Measurements from ENCODE around the gene HMG20B.

The HMG20B gene

DNA sequence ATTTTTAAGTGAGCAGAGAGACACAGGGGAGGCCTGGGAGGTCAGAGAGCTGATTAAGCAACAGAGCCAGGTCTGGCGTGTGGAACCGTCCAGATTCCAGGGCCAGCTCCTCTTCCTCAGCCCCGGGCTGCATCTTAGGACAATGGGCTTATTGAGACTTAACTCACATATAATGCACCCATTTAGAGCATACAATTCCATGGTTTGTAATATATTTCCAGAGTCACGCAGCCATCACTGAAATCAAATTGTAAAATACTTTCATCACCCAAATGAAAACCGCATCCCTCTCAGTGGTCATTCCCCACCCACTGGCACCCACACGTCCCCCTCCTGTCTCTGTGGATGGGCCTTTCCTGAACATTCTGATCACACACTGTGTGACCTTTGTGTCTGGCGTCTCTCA lies 2.1 kb upstream of the HMG20B start:
- TF ChIP-seq ARNTL (CRISPR knock-in tag; IDR thresholded peaks at IDR 0.05; ENCODE audit: borderline replicate concordance, low read depth), result no peak
- no peak for TF ChIP-seq ZNF70 (CRISPR knock-in tag; IDR thresholded peaks at IDR 0.05)
- no peak for TF ChIP-seq ISL1 (CRISPR knock-in tag; IDR thresholded peaks at IDR 0.05)
- TF ChIP-seq, protein P1, sequence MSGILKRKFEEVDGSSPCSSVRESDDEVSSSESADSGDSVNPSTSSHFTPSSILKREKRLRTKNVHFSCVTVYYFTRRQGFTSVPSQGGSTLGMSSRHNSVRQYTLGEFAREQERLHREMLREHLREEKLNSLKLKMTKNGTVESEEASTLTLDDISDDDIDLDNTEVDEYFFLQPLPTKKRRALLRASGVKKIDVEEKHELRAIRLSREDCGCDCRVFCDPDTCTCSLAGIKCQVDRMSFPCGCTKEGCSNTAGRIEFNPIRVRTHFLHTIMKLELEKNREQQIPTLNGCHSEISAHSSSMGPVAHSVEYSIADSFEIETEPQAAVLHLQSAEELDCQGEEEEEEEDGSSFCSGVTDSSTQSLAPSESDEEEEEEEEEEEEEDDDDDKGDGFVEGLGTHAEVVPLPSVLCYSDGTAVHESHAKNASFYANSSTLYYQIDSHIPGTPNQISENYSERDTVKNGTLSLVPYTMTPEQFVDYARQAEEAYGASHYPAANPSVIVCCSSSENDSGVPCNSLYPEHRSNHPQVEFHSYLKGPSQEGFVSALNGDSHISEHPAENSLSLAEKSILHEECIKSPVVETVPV (CRISPR knock-in tag; IDR thresholded peaks at IDR 0.05), result no peak
- no peak for TF ChIP-seq RARB (CRISPR knock-in tag; IDR thresholded peaks at IDR 0.05)
- ATAC-seq, result no peak

DNA sequence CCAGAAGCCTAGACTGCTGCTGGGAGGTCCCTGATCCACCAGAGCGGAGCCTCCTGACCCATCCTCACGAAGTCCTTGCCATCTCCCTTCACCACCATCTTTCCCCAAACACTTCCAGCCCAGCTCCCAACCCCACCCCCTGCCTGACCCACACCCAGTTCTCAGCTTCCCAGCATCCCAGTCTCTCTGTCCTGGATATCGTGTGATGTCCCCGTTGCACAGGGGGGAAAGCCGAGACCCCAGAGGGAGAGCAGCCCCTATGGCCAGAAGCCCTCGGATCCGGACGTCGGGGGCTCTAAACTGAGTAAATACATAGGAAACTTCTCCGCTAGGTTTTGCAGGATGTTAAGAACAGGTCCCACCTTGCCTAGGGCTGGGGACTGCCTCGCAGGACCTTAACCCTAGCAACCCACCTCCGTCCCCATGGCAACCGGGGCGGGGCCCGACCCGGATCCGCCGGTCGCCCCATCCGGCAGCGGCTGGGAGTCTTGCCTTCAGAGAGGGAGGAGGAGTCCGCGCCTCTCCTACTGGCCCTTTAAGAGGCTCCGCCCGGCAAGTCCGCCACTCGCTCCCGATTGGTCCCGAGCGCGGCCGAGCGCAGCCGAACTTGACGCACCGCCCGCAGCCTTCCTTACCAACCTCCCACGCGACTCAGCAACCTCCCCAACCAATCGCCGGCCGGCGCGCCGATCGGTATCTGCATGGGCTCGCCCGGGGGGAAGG lies 451 bp upstream of the HMG20B start:
- peak; percentile 95 for ATAC-seq

DNA sequence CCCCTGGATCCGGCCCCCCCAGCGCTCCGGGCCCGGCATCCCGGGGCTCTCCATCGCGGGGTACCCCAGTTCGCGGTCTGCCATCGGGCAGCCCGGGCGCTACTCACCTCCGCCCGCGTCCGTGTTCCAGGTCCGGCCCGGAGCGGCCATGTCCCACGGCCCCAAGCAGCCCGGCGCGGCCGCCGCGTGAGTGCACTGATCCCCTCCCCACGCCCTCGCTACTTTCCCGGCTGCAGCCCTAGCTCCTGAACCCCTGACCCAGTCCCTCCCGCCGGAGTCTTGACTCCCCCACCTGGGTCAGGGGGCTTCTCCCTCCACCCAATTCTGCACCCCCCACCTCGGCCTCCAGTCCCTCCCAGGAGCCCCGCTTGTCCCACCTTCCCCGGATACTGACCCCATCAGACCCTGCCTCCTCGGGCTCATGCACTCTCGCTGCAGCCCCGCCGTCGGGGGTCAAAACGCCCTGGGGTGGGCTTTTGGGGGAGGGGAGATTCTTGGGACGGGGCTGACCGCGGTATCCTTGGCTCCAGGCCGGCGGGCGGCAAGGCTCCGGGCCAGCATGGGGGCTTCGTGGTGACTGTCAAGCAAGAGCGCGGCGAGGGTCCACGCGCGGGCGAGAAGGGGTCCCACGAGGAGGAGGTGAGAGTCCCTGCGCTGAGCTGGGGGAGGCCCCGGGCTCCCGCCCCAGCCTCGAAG lies 566 bp downstream of the HMG20B start:
- peak; percentile 43 for ATAC-seq
- TF ChIP-seq, protein P2, sequence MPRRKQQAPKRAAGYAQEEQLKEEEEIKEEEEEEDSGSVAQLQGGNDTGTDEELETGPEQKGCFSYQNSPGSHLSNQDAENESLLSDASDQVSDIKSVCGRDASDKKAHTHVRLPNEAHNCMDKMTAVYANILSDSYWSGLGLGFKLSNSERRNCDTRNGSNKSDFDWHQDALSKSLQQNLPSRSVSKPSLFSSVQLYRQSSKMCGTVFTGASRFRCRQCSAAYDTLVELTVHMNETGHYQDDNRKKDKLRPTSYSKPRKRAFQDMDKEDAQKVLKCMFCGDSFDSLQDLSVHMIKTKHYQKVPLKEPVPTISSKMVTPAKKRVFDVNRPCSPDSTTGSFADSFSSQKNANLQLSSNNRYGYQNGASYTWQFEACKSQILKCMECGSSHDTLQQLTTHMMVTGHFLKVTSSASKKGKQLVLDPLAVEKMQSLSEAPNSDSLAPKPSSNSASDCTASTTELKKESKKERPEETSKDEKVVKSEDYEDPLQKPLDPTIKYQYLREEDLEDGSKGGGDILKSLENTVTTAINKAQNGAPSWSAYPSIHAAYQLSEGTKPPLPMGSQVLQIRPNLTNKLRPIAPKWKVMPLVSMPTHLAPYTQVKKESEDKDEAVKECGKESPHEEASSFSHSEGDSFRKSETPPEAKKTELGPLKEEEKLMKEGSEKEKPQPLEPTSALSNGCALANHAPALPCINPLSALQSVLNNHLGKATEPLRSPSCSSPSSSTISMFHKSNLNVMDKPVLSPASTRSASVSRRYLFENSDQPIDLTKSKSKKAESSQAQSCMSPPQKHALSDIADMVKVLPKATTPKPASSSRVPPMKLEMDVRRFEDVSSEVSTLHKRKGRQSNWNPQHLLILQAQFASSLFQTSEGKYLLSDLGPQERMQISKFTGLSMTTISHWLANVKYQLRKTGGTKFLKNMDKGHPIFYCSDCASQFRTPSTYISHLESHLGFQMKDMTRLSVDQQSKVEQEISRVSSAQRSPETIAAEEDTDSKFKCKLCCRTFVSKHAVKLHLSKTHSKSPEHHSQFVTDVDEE (CRISPR knock-in tag; IDR thresholded peaks at IDR 0.05), result no peak
- TF ChIP-seq ZFP30 (CRISPR knock-in tag; IDR thresholded peaks at IDR 0.05) (no peak), ZFP3 (CRISPR knock-in tag; IDR thresholded peaks at IDR 0.05) (no peak), GLIS3 (CRISPR knock-in tag; IDR thresholded peaks at IDR 0.05) (no peak), RARB (CRISPR knock-in tag; IDR thresholded peaks at IDR 0.05) (no peak), ZNF70 (CRISPR knock-in tag; IDR thresholded peaks at IDR 0.05) (no peak), ZNF565 (CRISPR knock-in tag; conservative IDR thresholded peaks at IDR 0.05; ENCODE audit: low read depth) (no peak), ESRRG (CRISPR knock-in tag; IDR thresholded peaks at IDR 0.05) (no peak)
- TF ChIP-seq, protein P1 (CRISPR knock-in tag; IDR thresholded peaks at IDR 0.05), result no peak

More for the DNA sequence above, 451 bp upstream of the HMG20B start:
- TF ChIP-seq BACH2 (CRISPR knock-in tag; IDR thresholded peaks at IDR 0.05; ENCODE audit: borderline replicate concordance) (no peak), ZC3H10 (CRISPR knock-in tag; IDR thresholded peaks at IDR 0.05) (no peak), SNAI2 (CRISPR knock-in tag; IDR thresholded peaks at IDR 0.05) (no peak), ESRRG (CRISPR knock-in tag; IDR thresholded peaks at IDR 0.05) (no peak), ZNF8 (CRISPR knock-in tag; IDR thresholded peaks at IDR 0.05) (no peak), RARB (CRISPR knock-in tag; IDR thresholded peaks at IDR 0.05) (no peak), ZNF565 (CRISPR knock-in tag; conservative IDR thresholded peaks at IDR 0.05; ENCODE audit: low read depth) (no peak), ZFP30 (CRISPR knock-in tag; IDR thresholded peaks at IDR 0.05) (no peak)
- TF ChIP-seq, protein P3, sequence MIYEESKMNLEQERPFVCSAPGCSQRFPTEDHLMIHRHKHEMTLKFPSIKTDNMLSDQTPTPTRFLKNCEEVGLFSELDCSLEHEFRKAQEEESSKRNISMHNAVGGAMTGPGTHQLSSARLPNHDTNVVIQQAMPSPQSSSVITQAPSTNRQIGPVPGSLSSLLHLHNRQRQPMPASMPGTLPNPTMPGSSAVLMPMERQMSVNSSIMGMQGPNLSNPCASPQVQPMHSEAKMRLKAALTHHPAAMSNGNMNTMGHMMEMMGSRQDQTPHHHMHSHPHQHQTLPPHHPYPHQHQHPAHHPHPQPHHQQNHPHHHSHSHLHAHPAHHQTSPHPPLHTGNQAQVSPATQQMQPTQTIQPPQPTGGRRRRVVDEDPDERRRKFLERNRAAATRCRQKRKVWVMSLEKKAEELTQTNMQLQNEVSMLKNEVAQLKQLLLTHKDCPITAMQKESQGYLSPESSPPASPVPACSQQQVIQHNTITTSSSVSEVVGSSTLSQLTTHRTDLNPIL (CRISPR knock-in tag; IDR thresholded peaks at IDR 0.05; ENCODE audit: low read depth), result no peak
- TF ChIP-seq, protein P1 (CRISPR knock-in tag; IDR thresholded peaks at IDR 0.05), result no peak
- TF ChIP-seq, protein P4, sequence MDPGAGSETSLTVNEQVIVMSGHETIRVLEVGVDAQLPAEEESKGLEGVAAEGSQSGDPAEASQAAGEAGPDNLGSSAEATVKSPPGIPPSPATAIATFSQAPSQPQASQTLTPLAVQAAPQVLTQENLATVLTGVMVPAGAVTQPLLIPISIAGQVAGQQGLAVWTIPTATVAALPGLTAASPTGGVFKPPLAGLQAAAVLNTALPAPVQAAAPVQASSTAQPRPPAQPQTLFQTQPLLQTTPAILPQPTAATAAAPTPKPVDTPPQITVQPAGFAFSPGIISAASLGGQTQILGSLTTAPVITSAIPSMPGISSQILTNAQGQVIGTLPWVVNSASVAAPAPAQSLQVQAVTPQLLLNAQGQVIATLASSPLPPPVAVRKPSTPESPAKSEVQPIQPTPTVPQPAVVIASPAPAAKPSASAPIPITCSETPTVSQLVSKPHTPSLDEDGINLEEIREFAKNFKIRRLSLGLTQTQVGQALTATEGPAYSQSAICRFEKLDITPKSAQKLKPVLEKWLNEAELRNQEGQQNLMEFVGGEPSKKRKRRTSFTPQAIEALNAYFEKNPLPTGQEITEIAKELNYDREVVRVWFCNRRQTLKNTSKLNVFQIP (CRISPR knock-in tag; IDR thresholded peaks at IDR 0.05; ENCODE audit: borderline replicate concordance, low read depth), result no peak
- TF ChIP-seq, protein P2 (CRISPR knock-in tag; IDR thresholded peaks at IDR 0.05), result no peak

All from SK-N-SH treated with all-trans-retinoic acid at 6 μM for 48 hours (cell line).